Peyer's patch (tissue), 4 donors: ENCODE results near the gene DBT.

Source experiments
- CTCF ChIP-seq, 6 experiments: fragments of 450-650 bp in 4 of 6; fragments of 200-600 bp in 2 of 6; sonication (generic) in 1 of 6; IDR thresholded peaks; one replicate each; pipeline ENCODE4 v1.5.1; 2017 to 2019; ENCODE audit warnings: antibody characterized with exemption in 6 of 6, mild to moderate bottlenecking in 3 of 6, moderate library complexity in 1 of 6
- POLR2A ChIP-seq, 2 donors: fragments of 450-650 bp; IDR thresholded peaks; one replicate each; pipeline ENCODE4 v1.5.1; 2017; ENCODE audit warnings: antibody characterized with exemption in 2 of 2, mild to moderate bottlenecking in 2 of 2, moderate library complexity in 2 of 2

DNA sequence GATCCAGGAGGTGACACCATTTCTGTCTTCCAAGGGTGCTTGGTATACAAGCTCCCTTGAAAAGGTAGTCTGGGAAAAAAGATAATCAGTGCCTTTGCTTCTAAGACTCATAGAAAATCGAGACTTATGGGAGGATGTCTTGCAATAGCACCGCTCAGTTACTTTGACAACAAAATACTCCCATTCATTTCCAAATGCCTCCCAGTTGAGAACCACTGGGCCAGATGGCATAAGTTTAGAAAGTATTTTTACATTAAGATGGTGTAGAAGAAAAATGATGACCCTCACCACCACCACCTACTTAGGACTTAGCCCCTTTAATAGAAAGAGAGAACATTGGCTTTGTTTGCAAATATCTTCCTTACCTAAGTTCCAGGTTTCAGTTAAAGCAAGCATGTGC is 112.0 kb downstream of the DBT start:
- TF ChIP-seq CTCF (IDR thresholded peaks at IDR 0.05): no peak
- TF ChIP-seq POLR2A (IDR thresholded peaks at IDR 0.05): no peak
